A549 (cell line): Measurements from ENCODE around the gene PACSIN1. TPM values are rescaled to one million over a fixed set of nuclear protein-coding genes. Genes with fewer than 3 reads are reported as not detected.

Source experiments
- ATAC-seq, 2 experiments: fragments of 200-7000 bp in 1 of 2; fragments of >200 bp in 1 of 2; cut with Nextera tagmentation in 1 of 2; cut with Tn5 transposase in 1 of 2; 3 replicates each; pipeline versions ENCODE4 v1.8.0 to v1.9.1; 2018 to 2020; ENCODE audit warnings: mild to moderate bottlenecking in 1 of 2, moderate library complexity in 1 of 2
- CTCF ChIA-PET: fragments of 300-600 bp; sonication (Branson Sonifier 250); formaldehyde crosslinking; extraction: SDS; loops from one replicate; lab custom pipeline; 2021; ENCODE audit warnings: antibody characterized with exemption, inconsistent platforms; lab: Yijun Ruan, JAX
- POLR2A ChIA-PET: fragments of 350-600 bp; formaldehyde crosslinking; extraction: SDS; loops from one replicate; lab custom pipeline; 2021; ENCODE audit warnings: antibody characterized with exemption, inconsistent platforms; lab: Yijun Ruan, JAX
- DNase-seq, 2 experiments: peaks; one replicate each; pipeline versions ENCODE4 v3.0.0 to v3.0.0-alpha.2; 2011 to 2016; ENCODE audit warnings: low read depth in 1 of 2, low spot score in 1 of 2
- FAIRE-seq: peaks from 2 replicates; lab custom pipeline; 2011; peaks lifted over from hg19 to GRCh38; lab: Jason Lieb, UNC
- H3K27ac ChIP-seq, 2 experiments: fragments of >200 bp; sonication (Bioruptor Twin); formaldehyde crosslinking; 3 replicates each; pipeline ENCODE4 v1.5.1; 2016 to 2017
- H3K4me1 ChIP-seq: fragments of >200 bp; sonication (Bioruptor Twin); formaldehyde crosslinking; 3 replicates; pipeline ENCODE4 v1.6.1; 2016
- H3K4me2 ChIP-seq: fragments of >200 bp; sonication (Bioruptor Twin); formaldehyde crosslinking; 3 replicates; pipeline ENCODE4 v1.6.1; 2016
- H3K4me3 ChIP-seq: fragments of >200 bp; sonication (Bioruptor Twin); formaldehyde crosslinking; 3 replicates; pipeline ENCODE4 v1.5.1; 2016
- H3K9me3 ChIP-seq: fragments of >200 bp; sonication (Bioruptor Twin); formaldehyde crosslinking; 3 replicates; pipeline ENCODE4 v1.6.1; 2016
- CEBPB ChIP-seq, 2 experiments: fragments of >200 bp in 1 of 2; sonication (Bioruptor Twin) in 1 of 2; formaldehyde crosslinking in 1 of 2; IDR thresholded peaks; 2 replicates each; pipeline ENCODE4 v1.6.1; 2012 to 2016
- ESRRA ChIP-seq: fragments of 150-350 bp; IDR thresholded peaks from 2 replicates; pipeline ENCODE4 v1.6.1; 2014; ENCODE audit warnings: mild to moderate bottlenecking, low read length, borderline replicate concordance
- FOSB ChIP-seq: fragments of 250-450 bp; sonication (Bioruptor Pico); IDR thresholded peaks from 2 replicates; pipeline ENCODE4 v1.5.0; 2020; ENCODE audit warnings: mild to moderate bottlenecking, moderate library complexity
- HOXB5 ChIP-seq: fragments of 250-450 bp; sonication (Bioruptor Pico); IDR thresholded peaks from 2 replicates; pipeline ENCODE4 v1.5.0; 2020; ENCODE audit warnings: mild to moderate bottlenecking, moderate library complexity
- NFE2L2 ChIP-seq: fragments of 150-350 bp; conservative IDR thresholded peaks from 2 replicates; pipeline ENCODE4 v1.6.1; 2014; ENCODE audit warnings: low read length
- POLR2A ChIP-seq: IDR thresholded peaks from 2 replicates; pipeline ENCODE4 v1.6.1; 2012; ENCODE audit warnings: mild to moderate bottlenecking, low read length
- RAD21 ChIP-seq, 2 experiments: fragments of >200 bp in 1 of 2; sonication (Bioruptor Twin) in 1 of 2; formaldehyde crosslinking in 1 of 2; IDR thresholded peaks in 1 of 2; conservative IDR thresholded peaks in 1 of 2; 2 replicates in 1 of 2; 3 replicates in 1 of 2; pipeline ENCODE4 v1.6.1; 2012 to 2018; ENCODE audit warnings: inconsistent platforms in 1 of 2
- RNF2 ChIP-seq: fragments of 200-600 bp; sonication (generic); IDR thresholded peaks from 2 replicates; pipeline ENCODE4 v1.6.1; 2016; ENCODE audit warnings: low read depth, mild to moderate bottlenecking, antibody characterized with exemption, moderate library complexity, borderline replicate concordance
- ZNF302 ChIP-seq: fragments of 250-450 bp; sonication (Bioruptor Pico); IDR thresholded peaks from 2 replicates; pipeline ENCODE4 v1.9.0; 2021; ENCODE audit warnings: inconsistent platforms, mild to moderate bottlenecking, moderate library complexity
- WGBS: methylation state at CpG from one replicate; pipeline ENCODE4 v1.1.6; 2017; ENCODE audit errors: missing lambda C conversion rate; 5-methylcytosine and 5-hydroxymethylcytosine counted together
- polyA plus RNA-seq, 4 experiments: library from polyadenylated mRNA; depleted of rRNA in 3 of 4; stranded (reverse); fragments of >200 nt; fragmentation: RNase III in 1 of 4; extraction: RNeasy Plus Mini Kit Qiagen cat#74134 plus additional on column Dnase treatment in 1 of 4; gene quantifications; 2 replicates in 3 of 4; 3 replicates in 1 of 4; pipeline ENCODE4 v1.2.3, GENCODE V29; 2011 to 2017
- TF ChIP-seq, protein P1 (sequence below): fragments of 200-600 bp; sonication (generic); IDR thresholded peaks from 2 replicates; pipeline ENCODE4 v1.6.1; 2016; ENCODE audit warnings: antibody characterized with exemption, mild to moderate bottlenecking, moderate library complexity
- TF ChIP-seq, protein P2 (sequence below): fragments of 250-450 bp; sonication (Bioruptor Pico); IDR thresholded peaks from 2 replicates; pipeline ENCODE4 v1.5.0; 2021; ENCODE audit warnings: mild to moderate bottlenecking, moderate library complexity, borderline replicate concordance
- TF ChIP-seq, protein P3 (sequence below): fragments of >200 bp; sonication (Bioruptor Twin); formaldehyde crosslinking; IDR thresholded peaks from 3 replicates; pipeline ENCODE4 v1.5.1; 2016
- TF ChIP-seq, protein P4 (sequence below): fragments of 450-650 bp; IDR thresholded peaks from 2 replicates; pipeline ENCODE4 v1.6.1; 2014; ENCODE audit warnings: antibody characterized with exemption

Gene PACSIN1
- polyA plus RNA-seq, 2 of the 4 experiments (the other 2 are of a cell fraction) = 0.14 to 0.30 TPM

DNA sequence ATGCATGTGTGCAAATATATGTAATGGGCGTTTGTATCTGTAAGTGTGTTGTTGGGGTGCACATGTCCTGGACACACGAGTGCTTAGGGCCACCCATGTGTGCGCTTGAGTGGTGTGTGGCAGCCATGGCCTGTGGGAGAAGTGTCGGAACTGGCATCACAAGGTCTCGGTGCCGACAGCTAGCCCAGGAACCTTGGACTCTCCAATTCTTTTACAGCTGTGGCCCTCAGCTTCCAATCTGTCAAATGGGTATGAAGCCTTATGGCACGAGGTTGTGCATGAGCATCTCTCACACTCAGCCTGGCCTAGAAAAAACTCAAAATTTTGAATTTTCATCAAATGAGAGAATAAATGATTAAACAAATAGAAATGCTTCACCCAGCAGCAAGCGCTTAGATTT lies 48.2 kb downstream of the PACSIN1 start:
- POLR2A ChIA-PET = no interaction called here
- WGBS = 61% methylated on average over 8 of the region's 8 CpGs
- FAIRE-seq (no peak), DNase-seq (no peak), ATAC-seq (no peak)
- CTCF ChIA-PET = interaction anchor here (0.8 to 1.0 kb wide), 2 partner anchors 9 to 95 kb away, joined by 3 to 4 read pairs; no protein-coding TSS in a partner anchor
- TF ChIP-seq, protein P1, sequence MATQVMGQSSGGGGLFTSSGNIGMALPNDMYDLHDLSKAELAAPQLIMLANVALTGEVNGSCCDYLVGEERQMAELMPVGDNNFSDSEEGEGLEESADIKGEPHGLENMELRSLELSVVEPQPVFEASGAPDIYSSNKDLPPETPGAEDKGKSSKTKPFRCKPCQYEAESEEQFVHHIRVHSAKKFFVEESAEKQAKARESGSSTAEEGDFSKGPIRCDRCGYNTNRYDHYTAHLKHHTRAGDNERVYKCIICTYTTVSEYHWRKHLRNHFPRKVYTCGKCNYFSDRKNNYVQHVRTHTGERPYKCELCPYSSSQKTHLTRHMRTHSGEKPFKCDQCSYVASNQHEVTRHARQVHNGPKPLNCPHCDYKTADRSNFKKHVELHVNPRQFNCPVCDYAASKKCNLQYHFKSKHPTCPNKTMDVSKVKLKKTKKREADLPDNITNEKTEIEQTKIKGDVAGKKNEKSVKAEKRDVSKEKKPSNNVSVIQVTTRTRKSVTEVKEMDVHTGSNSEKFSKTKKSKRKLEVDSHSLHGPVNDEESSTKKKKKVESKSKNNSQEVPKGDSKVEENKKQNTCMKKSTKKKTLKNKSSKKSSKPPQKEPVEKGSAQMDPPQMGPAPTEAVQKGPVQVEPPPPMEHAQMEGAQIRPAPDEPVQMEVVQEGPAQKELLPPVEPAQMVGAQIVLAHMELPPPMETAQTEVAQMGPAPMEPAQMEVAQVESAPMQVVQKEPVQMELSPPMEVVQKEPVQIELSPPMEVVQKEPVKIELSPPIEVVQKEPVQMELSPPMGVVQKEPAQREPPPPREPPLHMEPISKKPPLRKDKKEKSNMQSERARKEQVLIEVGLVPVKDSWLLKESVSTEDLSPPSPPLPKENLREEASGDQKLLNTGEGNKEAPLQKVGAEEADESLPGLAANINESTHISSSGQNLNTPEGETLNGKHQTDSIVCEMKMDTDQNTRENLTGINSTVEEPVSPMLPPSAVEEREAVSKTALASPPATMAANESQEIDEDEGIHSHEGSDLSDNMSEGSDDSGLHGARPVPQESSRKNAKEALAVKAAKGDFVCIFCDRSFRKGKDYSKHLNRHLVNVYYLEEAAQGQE = no peak
- TF ChIP-seq HOXB5 (CRISPR knock-in tag) (no peak), POLR2A (no peak), RAD21 (conservative IDR thresholded peaks at IDR 0.05 in 1 of 2, IDR thresholded peaks at IDR 0.05 in 1 of 2) (no peak), ESRRA (no peak)
- TF ChIP-seq, protein P2, sequence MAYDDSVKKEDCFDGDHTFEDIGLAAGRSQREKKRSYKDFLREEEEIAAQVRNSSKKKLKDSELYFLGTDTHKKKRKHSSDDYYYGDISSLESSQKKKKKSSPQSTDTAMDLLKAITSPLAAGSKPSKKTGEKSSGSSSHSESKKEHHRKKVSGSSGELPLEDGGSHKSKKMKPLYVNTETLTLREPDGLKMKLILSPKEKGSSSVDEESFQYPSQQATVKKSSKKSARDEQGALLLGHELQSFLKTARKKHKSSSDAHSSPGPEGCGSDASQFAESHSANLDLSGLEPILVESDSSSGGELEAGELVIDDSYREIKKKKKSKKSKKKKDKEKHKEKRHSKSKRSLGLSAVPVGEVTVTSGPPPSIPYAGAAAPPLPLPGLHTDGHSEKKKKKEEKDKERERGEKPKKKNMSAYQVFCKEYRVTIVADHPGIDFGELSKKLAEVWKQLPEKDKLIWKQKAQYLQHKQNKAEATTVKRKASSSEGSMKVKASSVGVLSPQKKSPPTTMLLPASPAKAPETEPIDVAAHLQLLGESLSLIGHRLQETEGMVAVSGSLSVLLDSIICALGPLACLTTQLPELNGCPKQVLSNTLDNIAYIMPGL (CRISPR knock-in tag) = no peak
- TF ChIP-seq, protein P3, sequence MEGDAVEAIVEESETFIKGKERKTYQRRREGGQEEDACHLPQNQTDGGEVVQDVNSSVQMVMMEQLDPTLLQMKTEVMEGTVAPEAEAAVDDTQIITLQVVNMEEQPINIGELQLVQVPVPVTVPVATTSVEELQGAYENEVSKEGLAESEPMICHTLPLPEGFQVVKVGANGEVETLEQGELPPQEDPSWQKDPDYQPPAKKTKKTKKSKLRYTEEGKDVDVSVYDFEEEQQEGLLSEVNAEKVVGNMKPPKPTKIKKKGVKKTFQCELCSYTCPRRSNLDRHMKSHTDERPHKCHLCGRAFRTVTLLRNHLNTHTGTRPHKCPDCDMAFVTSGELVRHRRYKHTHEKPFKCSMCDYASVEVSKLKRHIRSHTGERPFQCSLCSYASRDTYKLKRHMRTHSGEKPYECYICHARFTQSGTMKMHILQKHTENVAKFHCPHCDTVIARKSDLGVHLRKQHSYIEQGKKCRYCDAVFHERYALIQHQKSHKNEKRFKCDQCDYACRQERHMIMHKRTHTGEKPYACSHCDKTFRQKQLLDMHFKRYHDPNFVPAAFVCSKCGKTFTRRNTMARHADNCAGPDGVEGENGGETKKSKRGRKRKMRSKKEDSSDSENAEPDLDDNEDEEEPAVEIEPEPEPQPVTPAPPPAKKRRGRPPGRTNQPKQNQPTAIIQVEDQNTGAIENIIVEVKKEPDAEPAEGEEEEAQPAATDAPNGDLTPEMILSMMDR = no peak
- TF ChIP-seq, protein P4, sequence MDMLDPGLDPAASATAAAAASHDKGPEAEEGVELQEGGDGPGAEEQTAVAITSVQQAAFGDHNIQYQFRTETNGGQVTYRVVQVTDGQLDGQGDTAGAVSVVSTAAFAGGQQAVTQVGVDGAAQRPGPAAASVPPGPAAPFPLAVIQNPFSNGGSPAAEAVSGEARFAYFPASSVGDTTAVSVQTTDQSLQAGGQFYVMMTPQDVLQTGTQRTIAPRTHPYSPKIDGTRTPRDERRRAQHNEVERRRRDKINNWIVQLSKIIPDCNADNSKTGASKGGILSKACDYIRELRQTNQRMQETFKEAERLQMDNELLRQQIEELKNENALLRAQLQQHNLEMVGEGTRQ = no peak
- H3K4me1 ChIP-seq = no peaks in the 10 kb centered on the region
- no peak overlapping the region for H3K4me2 ChIP-seq
- H3K4me3 ChIP-seq = no peak overlapping the region
- H3K27ac ChIP-seq = no peak overlapping the region
- H3K9me3 ChIP-seq = peaks cover 7% of the 10 kb centered on the region; the same call in 2 of the 3 replicates

DNA sequence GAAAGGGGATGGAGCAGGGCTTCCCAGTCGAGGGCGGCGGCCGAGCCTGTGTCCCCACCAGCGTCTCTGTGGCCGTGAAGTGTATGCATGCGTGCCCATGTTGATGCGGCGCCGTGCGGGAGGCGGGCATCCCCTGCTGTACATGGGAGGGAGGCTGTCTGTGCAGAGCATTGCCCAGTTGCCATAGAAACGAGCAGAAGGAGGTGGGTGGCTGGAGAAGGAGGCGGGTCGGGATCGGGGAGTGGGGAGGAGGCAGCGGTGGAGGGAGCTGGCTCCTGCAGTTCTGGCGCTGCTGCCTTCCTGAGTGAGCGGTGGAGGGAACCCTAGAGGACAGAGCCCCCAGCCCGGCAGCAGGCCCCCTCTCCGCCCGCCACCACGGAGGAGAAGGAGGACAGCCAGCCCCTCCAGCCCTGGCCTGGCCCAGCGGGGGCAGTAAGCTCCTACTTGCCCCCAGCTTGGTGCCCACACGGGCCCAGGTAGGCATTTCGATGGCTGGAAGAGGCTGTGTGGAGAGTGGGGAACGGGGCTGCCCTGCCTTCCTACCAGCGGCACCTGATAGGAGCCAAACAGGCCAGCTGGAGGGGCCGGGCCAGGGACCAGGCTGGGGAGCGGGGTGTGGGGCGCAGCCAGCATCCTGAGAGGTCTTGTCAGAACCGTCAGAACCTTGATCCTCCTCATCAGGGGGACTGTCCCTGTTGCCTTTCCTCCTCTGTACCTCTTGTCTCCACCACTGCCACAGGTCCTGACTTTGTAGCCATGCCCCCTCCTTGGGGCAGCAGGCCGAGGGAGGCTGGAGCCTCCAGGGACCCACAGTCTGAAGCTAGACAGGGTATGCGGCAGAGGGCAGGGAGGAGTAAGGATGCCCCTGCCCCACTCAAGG lies 49.0 kb downstream of the PACSIN1 start:
- Histone ChIP-seq H3K9me3 (peaks cover 2% of the 10 kb centered on the region; the same call in 2 of the 3 replicates), H3K4me3 (no peak overlapping the region), H3K27ac (no peak overlapping the region), H3K4me1 (no peaks in the 10 kb centered on the region), H3K4me2 (no peak overlapping the region)
- no peak for DNase-seq
- 76% methylated on average over 22 of the region's 34 CpGs for WGBS
- CTCF ChIA-PET = no interaction called here
- peak in 1 of 2 experiments; percentile 39; a peak in 3 of 6 replicates for ATAC-seq
- no peak for FAIRE-seq
- POLR2A ChIA-PET = no interaction called here
- TF ChIP-seq RNF2 = no peak
- TF ChIP-seq HOXB5 (CRISPR knock-in tag) = no peak
- TF ChIP-seq RAD21 (conservative IDR thresholded peaks at IDR 0.05 in 1 of 2, IDR thresholded peaks at IDR 0.05 in 1 of 2) = no peak
- TF ChIP-seq ZNF302 (CRISPR knock-in tag) = no peak
- TF ChIP-seq CEBPB (IDR thresholded peaks at IDR 0.05) = no peak
- TF ChIP-seq NFE2L2 = no peak
- TF ChIP-seq FOSB = no peak
